ENCODE measurements around the gene CHI3L1.

- no peak for TF ChIP-seq REST (IDR thresholded peaks at IDR 0.05; ENCODE audit: insufficient read depth in 1 of 2, low read depth in 2 of 2, low read length in 2 of 2)
- no peak for TF ChIP-seq TAF1 (IDR thresholded peaks at IDR 0.05; ENCODE audit: borderline replicate concordance, insufficient read depth, low read length)
- TF ChIP-seq SIN3A (IDR thresholded peaks at IDR 0.05; ENCODE audit: borderline replicate concordance, insufficient read depth, low read length), result no peak
- no peak for TF ChIP-seq POLR2AphosphoS5 (IDR thresholded peaks at IDR 0.05; ENCODE audit: low read depth, low read length)
- no peak for TF ChIP-seq FOXP2 (optimal IDR thresholded peaks at IDR 0.05; ENCODE audit: borderline replicate concordance, extremely low read depth, extremely low read length, insufficient read depth)
Observed at GRCh38 chr1:203199481-203199815, 12.9 kb upstream of the CHI3L1 start.

Measured in PFSK-1 (cell line).